Smooth muscle cell (in vitro differentiated cells): Measurements from ENCODE around the gene CEP112. TPM values are rescaled to one million over a fixed set of nuclear protein-coding genes. Genes with fewer than 3 reads are reported as not detected.

Experiments
- DNase-seq: peaks from one replicate; lab custom pipeline; 2025; ENCODE audit not compliant: unreplicated experiment; lab: John Stamatoyannopoulos, UW
- H2AFZ ChIP-seq: fragments of 200-600 bp; sonication (generic); 2 replicates; pipeline ENCODE4 v1.6.0; 2016; ENCODE audit warnings: antibody characterized with exemption, low read depth, mild to moderate bottlenecking
- H3F3A ChIP-seq: fragments of 200-600 bp; sonication (generic); 2 replicates; pipeline ENCODE4 v1.6.0; 2017; ENCODE audit warnings: antibody characterized with exemption, low read depth
- H3K27ac ChIP-seq: fragments of 200-600 bp; sonication (generic); 2 replicates; pipeline ENCODE4 v1.5.1; 2016; ENCODE audit warnings: low read depth, mild to moderate bottlenecking
- H3K27me3 ChIP-seq: fragments of 200-600 bp; sonication (generic); 2 replicates; pipeline ENCODE4 v1.6.1; 2016; ENCODE audit warnings: low read depth, mild to moderate bottlenecking
- H3K36me3 ChIP-seq: fragments of 200-600 bp; sonication (generic); 2 replicates; pipeline ENCODE4 v1.5.1; 2016; ENCODE audit warnings: low read depth
- H3K4me1 ChIP-seq: fragments of 200-600 bp; sonication (generic); 2 replicates; pipeline ENCODE4 v1.5.1; 2016; ENCODE audit warnings: low read depth
- H3K4me2 ChIP-seq: fragments of 200-600 bp; sonication (generic); 2 replicates; pipeline ENCODE4 v1.6.0; 2016; ENCODE audit warnings: mild to moderate bottlenecking
- H3K4me3 ChIP-seq: fragments of 200-600 bp; sonication (generic); 2 replicates; pipeline ENCODE4 v1.5.1; 2016; ENCODE audit warnings: mild to moderate bottlenecking
- H3K79me2 ChIP-seq: fragments of 200-600 bp; sonication (generic); 2 replicates; pipeline ENCODE4 v1.6.0; 2016; ENCODE audit warnings: low read depth, mild to moderate bottlenecking
- H3K9ac ChIP-seq: fragments of 200-600 bp; sonication (generic); 2 replicates; pipeline ENCODE4 v1.6.0; 2016; ENCODE audit warnings: low read depth
- H3K9me3 ChIP-seq: fragments of 200-600 bp; sonication (generic); replicated peaks from 2 replicates; pipeline ENCODE4 v1.5.1; 2016; ENCODE audit warnings: low read depth
- H4K20me1 ChIP-seq: fragments of 200-600 bp; sonication (generic); 2 replicates; pipeline ENCODE4 v1.6.0; 2016; ENCODE audit warnings: low read depth
- WGBS: methylation state at CpG from one replicate; pipeline ENCODE4 v1.1.7; 2016; ENCODE audit warnings: low lambda C conversion rate; 5-methylcytosine and 5-hydroxymethylcytosine counted together
- polyA plus RNA-seq: library from polyadenylated mRNA; unstranded; fragments of >200 nt; fragmentation: Nextera tagmentation; extraction: Ambion mirVana; gene quantifications from 2 replicates; pipeline ENCODE4 v1.2.1, GENCODE V29; 2016
- total RNA-seq: library from RNA; depleted of rRNA; stranded (reverse); fragments of >200 nt; gene quantifications from 2 replicates; pipeline ENCODE4 v1.2.3, GENCODE V29; 2014
- TF ChIP-seq, protein P1 (sequence below): fragments of 200-600 bp; sonication (generic); IDR thresholded peaks from 2 replicates; pipeline ENCODE4 v1.5.1; 2017; ENCODE audit warnings: borderline replicate concordance, mild to moderate bottlenecking, antibody characterized with exemption; ENCODE audit not compliant: insufficient read depth, poor library complexity, severe bottlenecking

Gene CEP112
- total and polyA plus RNA-seq, 2 experiments from 2014 or later, result 8.3 to 9.9 TPM

DNA sequence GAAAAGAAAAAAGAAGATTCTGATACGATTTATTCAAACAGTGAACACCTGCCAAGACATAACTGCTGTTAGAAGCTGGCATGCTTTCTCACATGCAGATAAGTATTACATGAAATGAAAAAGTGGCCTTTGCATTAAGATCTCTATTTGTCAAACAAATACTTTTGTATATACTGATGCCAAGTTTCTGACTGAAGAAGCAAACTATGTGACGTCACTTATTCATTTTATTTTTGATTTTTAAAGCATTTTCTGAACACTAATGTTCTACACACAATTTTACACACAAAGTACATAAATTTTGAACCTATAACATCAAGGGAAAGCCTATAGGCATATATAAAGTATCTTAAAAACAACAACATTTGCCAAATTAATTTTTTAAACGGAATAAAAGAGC is 153.8 kb downstream of the CEP112 start:
- H2AFZ ChIP-seq, result no peak overlapping the region
- no peaks in the 10 kb centered on the region for H3K79me2 ChIP-seq
- no peaks in the 10 kb centered on the region for H3K4me1 ChIP-seq
- H4K20me1 ChIP-seq, result no peaks in the 10 kb centered on the region
- no peaks in the 10 kb centered on the region for H3K27me3 ChIP-seq
- H3K9me3 ChIP-seq, result no peaks in the 10 kb centered on the region
- H3K4me2 ChIP-seq, result no peak overlapping the region
- H3K27ac ChIP-seq, result no peak overlapping the region
- TF ChIP-seq, protein P1, sequence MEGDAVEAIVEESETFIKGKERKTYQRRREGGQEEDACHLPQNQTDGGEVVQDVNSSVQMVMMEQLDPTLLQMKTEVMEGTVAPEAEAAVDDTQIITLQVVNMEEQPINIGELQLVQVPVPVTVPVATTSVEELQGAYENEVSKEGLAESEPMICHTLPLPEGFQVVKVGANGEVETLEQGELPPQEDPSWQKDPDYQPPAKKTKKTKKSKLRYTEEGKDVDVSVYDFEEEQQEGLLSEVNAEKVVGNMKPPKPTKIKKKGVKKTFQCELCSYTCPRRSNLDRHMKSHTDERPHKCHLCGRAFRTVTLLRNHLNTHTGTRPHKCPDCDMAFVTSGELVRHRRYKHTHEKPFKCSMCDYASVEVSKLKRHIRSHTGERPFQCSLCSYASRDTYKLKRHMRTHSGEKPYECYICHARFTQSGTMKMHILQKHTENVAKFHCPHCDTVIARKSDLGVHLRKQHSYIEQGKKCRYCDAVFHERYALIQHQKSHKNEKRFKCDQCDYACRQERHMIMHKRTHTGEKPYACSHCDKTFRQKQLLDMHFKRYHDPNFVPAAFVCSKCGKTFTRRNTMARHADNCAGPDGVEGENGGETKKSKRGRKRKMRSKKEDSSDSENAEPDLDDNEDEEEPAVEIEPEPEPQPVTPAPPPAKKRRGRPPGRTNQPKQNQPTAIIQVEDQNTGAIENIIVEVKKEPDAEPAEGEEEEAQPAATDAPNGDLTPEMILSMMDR, result no peak
- H3F3A ChIP-seq, result no peaks in the 10 kb centered on the region
- WGBS, result 60% methylated on average over 3 of the region's 3 CpGs
- DNase-seq, result no peak
- no peak overlapping the region for H3K9ac ChIP-seq
- H3K36me3 ChIP-seq, result no peaks in the 10 kb centered on the region
- no peak overlapping the region for H3K4me3 ChIP-seq

GRCh38 chr17:66037221-66037620 is 154.7 kb downstream of the CEP112 start:
- no peak overlapping the region for H2AFZ ChIP-seq
- no peak for DNase-seq
- TF ChIP-seq, protein P1, result no peak
- H3K9ac ChIP-seq, result no peak overlapping the region
- no peaks in the 10 kb centered on the region for H3K79me2 ChIP-seq
- no peak overlapping the region for H3K4me3 ChIP-seq
- no peak overlapping the region for H3K27ac ChIP-seq
- H3K4me1 ChIP-seq, result no peaks in the 10 kb centered on the region
- H3K9me3 ChIP-seq, result no peaks in the 10 kb centered on the region
- H3K27me3 ChIP-seq, result no peaks in the 10 kb centered on the region
- H4K20me1 ChIP-seq, result no peaks in the 10 kb centered on the region
- no peaks in the 10 kb centered on the region for H3K36me3 ChIP-seq
- no peak overlapping the region for H3K4me2 ChIP-seq
- WGBS, result 89% methylated on average over 3 of the region's 3 CpGs
- no peaks in the 10 kb centered on the region for H3F3A ChIP-seq

GRCh38 chr17:66032082-66032712 is 159.7 kb downstream of the CEP112 start:
- no peak overlapping the region for H3K4me2 ChIP-seq
- H2AFZ ChIP-seq, result no peak overlapping the region
- H3K79me2 ChIP-seq, result no peaks in the 10 kb centered on the region
- H3K9ac ChIP-seq, result no peak overlapping the region
- H3K4me3 ChIP-seq, result no peak overlapping the region
- H3K36me3 ChIP-seq, result peaks cover 5% of the 10 kb centered on the region
- TF ChIP-seq, protein P1, result no peak
- 90% methylated on average over 2 of the region's 2 CpGs for WGBS
- H3K27ac ChIP-seq, result no peak overlapping the region
- H3K4me1 ChIP-seq, result no peaks in the 10 kb centered on the region
- no peaks in the 10 kb centered on the region for H3F3A ChIP-seq
- no peaks in the 10 kb centered on the region for H3K27me3 ChIP-seq
- H3K9me3 ChIP-seq, result no peaks in the 10 kb centered on the region
- no peak for DNase-seq
- no peaks in the 10 kb centered on the region for H4K20me1 ChIP-seq

- Histone ChIP-seq H3K9ac (no peak overlapping the region), H3K36me3 (peaks cover 23% of the 10 kb centered on the region), H2AFZ (no peak overlapping the region), H3F3A (no peaks in the 10 kb centered on the region), H3K4me1 (no peaks in the 10 kb centered on the region), H3K27me3 (no peaks in the 10 kb centered on the region), H3K4me3 (no peak overlapping the region), H3K27ac (no peak overlapping the region), H3K4me2 (no peak overlapping the region), H3K79me2 (no peaks in the 10 kb centered on the region), H3K9me3 (peaks cover 26% of the 10 kb centered on the region), H4K20me1 (no peaks in the 10 kb centered on the region)
- DNase-seq, result no peak
- TF ChIP-seq, protein P1, result no peak
Measured at GRCh38 chr17:66025551-66025950, 166.4 kb downstream of the CEP112 start.
